Kidney (tissue), 14 donors: ENCODE data around the gene CBR3. TPM values are rescaled to one million over a fixed set of nuclear protein-coding genes. Genes with fewer than 3 reads are reported as not detected.

Experiments used
- DNase-seq, 5 donors: peaks; one replicate each; pipeline ENCODE4 v3.0.0-alpha.2; 2013 to 2020
- FAIRE-seq: peaks from 2 replicates; lab custom pipeline; 2012; peaks lifted over from hg19 to GRCh38; lab: Jason Lieb, UNC
- H3K27ac ChIP-seq, 2 donors: one replicate each; pipeline ENCODE4 v1.7.0; 2013; ENCODE audit warnings: low read depth in 2 of 2, low read length in 2 of 2, inconsistent platforms in 1 of 2
- H3K27me3 ChIP-seq: one replicate; pipeline ENCODE4 v1.7.1; 2013; ENCODE audit warnings: low read length, inconsistent platforms; ENCODE audit not compliant: control insufficient read depth, insufficient read depth
- H3K36me3 ChIP-seq, 3 donors: one replicate each; pipeline versions ENCODE4 v1.7.0 to v1.7.1; 2013; ENCODE audit warnings: low read length in 3 of 3, control low read depth in 1 of 3, inconsistent platforms in 1 of 3; ENCODE audit not compliant: insufficient read depth in 3 of 3, control insufficient read depth in 2 of 3
- H3K4me1 ChIP-seq, 3 donors: one replicate each; pipeline versions ENCODE4 v1.7.0 to v1.7.1; 2013; ENCODE audit warnings: low read length in 3 of 3, inconsistent platforms in 1 of 3, low read depth in 1 of 3; ENCODE audit not compliant: control insufficient read depth in 2 of 3, insufficient read depth in 2 of 3
- H3K4me3 ChIP-seq, 3 donors: one replicate each; pipeline versions ENCODE4 v1.7.0 to v1.8.1; 2013; ENCODE audit warnings: low read length in 3 of 3, control low read depth in 1 of 3, inconsistent platforms in 1 of 3
- H3K9ac ChIP-seq, 3 donors: one replicate each; pipeline versions ENCODE4 v1.7.0 to v1.7.1; 2013; ENCODE audit warnings: low read length in 3 of 3, control low read depth in 1 of 3, inconsistent platforms in 1 of 3
- H3K9me3 ChIP-seq, 3 donors: one replicate each; pipeline versions ENCODE4 v1.7.0 to v1.7.1; 2013; ENCODE audit warnings: low read length in 3 of 3, control low read depth in 1 of 3, inconsistent platforms in 1 of 3; ENCODE audit not compliant: control insufficient read depth in 2 of 3, insufficient read depth in 1 of 3
- CTCF ChIP-seq: IDR thresholded peaks from 3 replicates; pipeline ENCODE4 v1.5.1; 2012; ENCODE audit warnings: mild to moderate bottlenecking, moderate library complexity, borderline replicate concordance; ENCODE audit not compliant: insufficient read depth; ENCODE audit errors: extremely low read depth
- intact Hi-C: fragments of 100-400 bp; cut with DNase I; formaldehyde crosslinking; loops from one replicate; pipeline ENCODE4 v1.11.1; 2022
- polyA plus RNA-seq: library from polyadenylated mRNA; stranded (reverse); fragments of 350-450 nt; fragmentation: Illumina TruSeq; extraction: RNeasy Lipid Tissue Mini Kit (QIAGEN cat#74804); gene quantifications from one replicate; pipeline ENCODE4 v1.2.3, GENCODE V29; 2014; ENCODE audit warnings: low read depth, low replicate concordance; ENCODE audit not compliant: insufficient read depth
- total RNA-seq: library from RNA; stranded (reverse); fragmentation: NEBNext Ultra II Directional; extraction: Animal tissue kit (Norgen Biotek cat#: 25700); gene quantifications from one replicate; pipeline ENCODE4 v1.2.1, GENCODE V29; 2021
- donor health status: control.
- donor health status: control.
- donor health status: control.
- donor health status: control.
- donor health status: control.
- donor health status: DM: yes; HTN: yes; CAD: no.
- donor health status: Normal renal cell carcinoma (clear cell type).

CBR3 gene
- total and polyA plus RNA-seq, 2 donors from 2014 or later: 2.6 to 5.9 TPM

- intact Hi-C loops: no loop called here
- FAIRE-seq (no peak), DNase-seq (no peak)
- Histone ChIP-seq H3K4me3 (no peak overlapping the region), H3K9ac (no peak overlapping the region), H3K27ac (no peak overlapping the region), H3K36me3 (no peaks in the 10 kb centered on the region), H3K4me1 (no peaks in the 10 kb centered on the region), H3K27me3 (no peaks in the 10 kb centered on the region), H3K9me3 (no peaks in the 10 kb centered on the region)
- no peak for TF ChIP-seq CTCF
Measured at GRCh38 chr21:36175771-36176565, 41.1 kb downstream of the CBR3 start.

- FAIRE-seq (no peak), DNase-seq (no peak)
- Histone ChIP-seq H3K27ac (no peak overlapping the region), H3K9ac (no peak overlapping the region), H3K36me3 (no peaks in the 10 kb centered on the region), H3K4me1 (no peaks in the 10 kb centered on the region), H3K4me3 (no peak overlapping the region), H3K9me3 (no peaks in the 10 kb centered on the region), H3K27me3 (no peaks in the 10 kb centered on the region)
- intact Hi-C loops: no loop called here
- TF ChIP-seq CTCF: no peak
Measured at GRCh38 chr21:36178349-36178748, 43.5 kb downstream of the CBR3 start.

- no peak for FAIRE-seq
Measured at GRCh38 chr21:36179145-36179544, 44.3 kb downstream of the CBR3 start.

More at GRCh38 chr21:36179145-36179544, 44.3 kb downstream of the CBR3 start:
- DNase-seq: no peak
- no peaks in the 10 kb centered on the region for H3K4me1 ChIP-seq
- no peak overlapping the region for H3K27ac ChIP-seq
- no peak for TF ChIP-seq CTCF
- H3K9me3 ChIP-seq: no peaks in the 10 kb centered on the region
- no peaks in the 10 kb centered on the region for H3K36me3 ChIP-seq
- no peaks in the 10 kb centered on the region for H3K27me3 ChIP-seq
- intact Hi-C loops: no loop called here
- no peak overlapping the region for H3K9ac ChIP-seq
- H3K4me3 ChIP-seq: no peak overlapping the region
